Right lobe of liver (tissue), 6 donors: Measurements from ENCODE around the gene CEP112. TPM values are rescaled to one million over a fixed set of nuclear protein-coding genes. Genes with fewer than 3 reads are reported as not detected.

ENCODE experiments used
- ATAC-seq, 4 donors: fragments of 200-7000 bp; cut with Tn5 transposase; one replicate each; pipeline ENCODE4 v1.9.1; 2020; ENCODE audit warnings: mild to moderate bottlenecking in 4 of 4, moderate library complexity in 4 of 4
- DNase-seq, 3 donors: peaks; one replicate each; pipeline ENCODE4 v3.0.0-alpha.2; 2020
- H3K27ac ChIP-seq, 3 donors: fragments of 200-600 bp; one replicate each; pipeline ENCODE4 v1.8.0; 2022
- H3K27me3 ChIP-seq, 2 donors: fragments of 200-600 bp; one replicate each; pipeline ENCODE4 v1.8.0; 2022
- H3K36me3 ChIP-seq, 4 donors: fragments of 200-600 bp; sonication (generic) in 1 of 4; one replicate each; pipeline versions ENCODE4 v1.5.1 to v1.8.0; 2017 to 2022; ENCODE audit warnings: control low read depth in 1 of 4
- H3K4me1 ChIP-seq, 4 donors: fragments of 200-600 bp; sonication (generic) in 1 of 4; one replicate each; pipeline versions ENCODE4 v1.5.1 to v1.8.0; 2017 to 2022; ENCODE audit warnings: control low read depth in 1 of 4
- H3K4me3 ChIP-seq, 3 donors: fragments of 200-600 bp; one replicate each; pipeline ENCODE4 v1.8.0; 2022
- H3K9me3 ChIP-seq, 4 donors: fragments of 200-600 bp; sonication (generic) in 1 of 4; one replicate each; pipeline versions ENCODE4 v1.5.1 to v1.8.0; 2017 to 2022; ENCODE audit warnings: control low read depth in 1 of 4
- CTCF ChIP-seq, 4 donors: fragments of 200-600 bp in 3 of 4; fragments of 450-650 bp in 1 of 4; IDR thresholded peaks; one replicate each; pipeline versions ENCODE4 v1.5.1 to v1.8.0; 2016 to 2022; ENCODE audit warnings: antibody characterized with exemption in 4 of 4, mild to moderate bottlenecking in 2 of 4
- POLR2A ChIP-seq: fragments of 450-650 bp; IDR thresholded peaks from one replicate; pipeline ENCODE4 v1.6.1; 2017; ENCODE audit warnings: antibody characterized with exemption, mild to moderate bottlenecking
- WGBS: methylation state at CpG from one replicate; pipeline ENCODE4 v1.1.6; 2018; ENCODE audit warnings: low coverage, low lambda C conversion rate; ENCODE audit not compliant: insufficient coverage; ENCODE audit errors: missing lambda C conversion rate; 5-methylcytosine and 5-hydroxymethylcytosine counted together
- intact Hi-C, 2 donors: fragments of 100-400 bp; cut with DNase I; formaldehyde crosslinking; loops; one replicate each; pipeline versions ENCODE4 v1.11.2 to v1.14.1; 2022
- total RNA-seq, 6 experiments: library from RNA; depleted of rRNA in 2 of 6; stranded (reverse); fragments of >200 nt in 2 of 6; fragmentation: NEBNext Ultra II Directional in 3 of 6; extraction: Animal tissue kit (Norgen Biotek cat#: 25700) in 3 of 6; gene quantifications; one replicate each; pipeline versions ENCODE4 v1.1.0 to v1.2.4, GENCODE V29; 2016 to 2023
- donor health status: DM: no; HTN: yes; CAD: no.
- donor health status: DM: no; HTN: no; CAD: no.
- donor health status: DM: no; HTN: no; CAD: no.
- donor health status: DM: no; HTN: yes; CAD: no.
- donor health status: DM: no; HTN: yes; CAD: no.

Gene CEP112
- total RNA-seq, 6 experiments from 2014 or later, result 2.2 to 4.6 (median 3.9) TPM

GRCh38 chr17:65867014-65867413 is 324.9 kb downstream of the CEP112 start:
- no peak overlapping the region for H3K4me3 ChIP-seq
- whole genome bisulfite sequencing, result 70% methylated on average over 2 of the region's 6 CpGs
- H3K9me3 ChIP-seq, result no peaks in the 10 kb centered on the region
- H3K27ac ChIP-seq, result no peak overlapping the region
- H3K27me3 ChIP-seq, result no peaks in the 10 kb centered on the region
- intact Hi-C loops, result no loop called here
- H3K4me1 ChIP-seq, result no peaks in the 10 kb centered on the region
- no peak for DNase-seq
- TF ChIP-seq POLR2A, result no peak
- TF ChIP-seq CTCF (IDR thresholded peaks at IDR 0.05), result no peak
- ATAC-seq, result no peak
- H3K36me3 ChIP-seq, result no peaks in the 10 kb centered on the region

- Histone ChIP-seq H3K4me1 (no peaks in the 10 kb centered on the region), H3K4me3 (no peak overlapping the region), H3K36me3 (no peaks in the 10 kb centered on the region), H3K27ac (no peak overlapping the region), H3K9me3 (no peaks in the 10 kb centered on the region), H3K27me3 (no peaks in the 10 kb centered on the region)
- peak in 1 of 4 donors; percentile 33 for ATAC-seq
- intact Hi-C loops, result no loop called here
- no peak for DNase-seq
- TF ChIP-seq POLR2A, result no peak
- no peak for TF ChIP-seq CTCF (IDR thresholded peaks at IDR 0.05)
- WGBS, result no CpG with 5 or more reads among the region's 24 CpGs
These were observed 326.1 kb downstream of the CEP112 start for GRCh38 chr17:65865715-65866425.

GRCh38 chr17:65864394-65864793 is 327.5 kb downstream of the CEP112 start:
- Histone ChIP-seq H3K9me3 (no peaks in the 10 kb centered on the region), H3K4me3 (no peak overlapping the region), H3K27ac (no peak overlapping the region), H3K4me1 (no peaks in the 10 kb centered on the region), H3K27me3 (no peaks in the 10 kb centered on the region), H3K36me3 (no peaks in the 10 kb centered on the region)
- DNase-seq (no peak), ATAC-seq (no peak)
- TF ChIP-seq POLR2A (no peak), CTCF (IDR thresholded peaks at IDR 0.05) (no peak)
- WGBS, result 81% methylated on average over 8 of the region's 8 CpGs
- intact Hi-C loops, result no loop called here

- no peak for ATAC-seq
- no peak for TF ChIP-seq POLR2A
- Histone ChIP-seq H3K36me3 (no peaks in the 10 kb centered on the region), H3K4me3 (no peak overlapping the region), H3K4me1 (no peaks in the 10 kb centered on the region), H3K27ac (no peak overlapping the region), H3K9me3 (no peaks in the 10 kb centered on the region), H3K27me3 (no peaks in the 10 kb centered on the region)
- 96% methylated on average over 2 of the region's 2 CpGs for WGBS
- DNase-seq, result no peak
- intact Hi-C loops, result no loop called here
These were observed 334.2 kb downstream of the CEP112 start for GRCh38 chr17:65857718-65858117.

- Histone ChIP-seq H3K36me3 (no peaks in the 10 kb centered on the region), H3K27me3 (no peaks in the 10 kb centered on the region), H3K27ac (no peak overlapping the region), H3K4me3 (no peak overlapping the region), H3K4me1 (no peaks in the 10 kb centered on the region), H3K9me3 (no peaks in the 10 kb centered on the region)
- ATAC-seq (no peak), DNase-seq (no peak)
- WGBS, result 96% methylated on average over 2 of the region's 2 CpGs
- intact Hi-C loops, result no loop called here
- TF ChIP-seq CTCF (IDR thresholded peaks at IDR 0.05), result no peak
- no peak for TF ChIP-seq POLR2A
These were observed 335.1 kb downstream of the CEP112 start for GRCh38 chr17:65856865-65857264.
